ENCODE data around the gene SLC45A1. TPM values are rescaled to one million over a fixed set of nuclear protein-coding genes. Genes with fewer than 3 reads are reported as not detected.
"Not testable (repeated sequence)": the region's sequence is repeated elsewhere in the genome, so short reads cannot be mapped to it uniquely, and the experiment has no call there.

Gene SLC45A1
- total and polyA plus RNA-seq, 7 experiments from 2014 or later: 0.15 to 1.5 (median 1.2) TPM

- peaks cover 0 to 10% (median 0%) of the 10 kb centered on the region in 3 experiments for H3K36me3 ChIP-seq (ENCODE audit: control insufficient read depth in 2 of 3, insufficient read depth in 3 of 3, low read length in 3 of 3)
- H3K4me3 ChIP-seq (ENCODE audit: low read length): no peak overlapping the region
- Mint-ChIP-seq H3K27me3 (no peaks in the 10 kb centered on the region), H3K27ac (peak overlapping the region in 8 of 9 donors; percentile 13 to 79 (median 68)), H3K4me3 (peak overlapping the region in 6 of 10 donors; percentile 15 to 61 (median 47)), H3K36me3 (peaks cover 3 to 24% (median 9%) of the 10 kb centered on the region in 5 donors), H3K4me1 (peaks cover 55 to 93% (median 86%) of the 10 kb centered on the region in 7 donors), H3K9me3 (no peaks in the 10 kb centered on the region)
- DNase-seq (no peak), ATAC-seq (no peak)
- ChIA-PET POLR2A (interaction anchor here (2.5 kb wide), 1 partner anchor 12 kb away, joined by 7 read pairs; no protein-coding TSS in a partner anchor), CTCF (no interaction called here)
- intact Hi-C loops (cut with micrococcal nuclease): no loop called here
- H3K27me3 ChIP-seq (ENCODE audit: control insufficient read depth in 2 of 2, insufficient read depth in 2 of 2, low read length in 2 of 2): no peaks in the 10 kb centered on the region
- peaks cover 26 to 55% of the 10 kb centered on the region in 2 donors for H3K4me1 ChIP-seq (ENCODE audit: control insufficient read depth in 2 of 2, insufficient read depth in 2 of 2, low read length in 2 of 2)
- no peak overlapping the region for H3K27ac ChIP-seq (ENCODE audit: low read depth, low read length)
- no peaks in the 10 kb centered on the region for H3K9me3 ChIP-seq (ENCODE audit: control insufficient read depth in 2 of 3, low read length in 3 of 3)
These were observed 61.1 kb downstream of the SLC45A1 start for GRCh38 chr1:8378981-8379470.

GRCh38 chr1:8379513-8380186 is 61.7 kb downstream of the SLC45A1 start:
- CTCF ChIA-PET: no interaction called here
- ATAC-seq: no peak
- H3K27ac ChIP-seq (ENCODE audit: low read depth, low read length): no peak overlapping the region

GRCh38 chr1:8380310-8380709 is 62.4 kb downstream of the SLC45A1 start:
- not testable (repeated sequence) for H3K27ac ChIP-seq (ENCODE audit: low read depth, low read length); ATAC-seq; H3K9me3 ChIP-seq (ENCODE audit: control insufficient read depth in 2 of 3, low read length in 3 of 3); DNase-seq; H3K27me3 Mint-ChIP-seq; H3K27me3 ChIP-seq (ENCODE audit: control insufficient read depth in 2 of 2, insufficient read depth in 2 of 2, low read length in 2 of 2); H3K36me3 ChIP-seq (ENCODE audit: control insufficient read depth in 2 of 3, insufficient read depth in 3 of 3, low read length in 3 of 3); H3K9me3 Mint-ChIP-seq; H3K4me3 ChIP-seq (ENCODE audit: low read length)
- H3K4me3 Mint-ChIP-seq: peak overlapping the region in 3 of 10 donors; percentile 33 to 39 (median 36)
- peaks cover 3 to 28% (median 11%) of the 10 kb centered on the region in 5 donors for H3K36me3 Mint-ChIP-seq
- peaks cover 59 to 93% (median 87%) of the 10 kb centered on the region in 7 donors for H3K4me1 Mint-ChIP-seq
- peak overlapping the region in 3 of 9 donors; percentile 16 to 83 (median 62) for H3K27ac Mint-ChIP-seq
- intact Hi-C loops (cut with micrococcal nuclease): loop anchor here (5.0 kb wide), 2 partner anchors 52 to 147 kb away; no protein-coding TSS in a partner anchor
- ChIA-PET CTCF (interaction anchor here (0.7 to 1.2 kb wide), 3 partner anchors 50 to 346 kb away, joined by 3 to 5 read pairs (median 3); no protein-coding TSS in a partner anchor), POLR2A (interaction anchor here (0.8 kb wide), 1 partner anchor 9 kb away, joined by 3 read pairs; no protein-coding TSS in a partner anchor)
- peaks cover 27 to 63% of the 10 kb centered on the region in 2 donors for H3K4me1 ChIP-seq (ENCODE audit: control insufficient read depth in 2 of 2, insufficient read depth in 2 of 2, low read length in 2 of 2)

More at GRCh38 chr1:8379513-8380186, 61.7 kb downstream of the SLC45A1 start:
- Histone ChIP-seq H3K4me1 (ENCODE audit: control insufficient read depth in 2 of 2, insufficient read depth in 2 of 2, low read length in 2 of 2) (peaks cover 28 to 60% of the 10 kb centered on the region in 2 donors), H3K27me3 (ENCODE audit: control insufficient read depth in 2 of 2, insufficient read depth in 2 of 2, low read length in 2 of 2) (no peaks in the 10 kb centered on the region), H3K9me3 (ENCODE audit: control insufficient read depth in 2 of 3, low read length in 3 of 3) (no peaks in the 10 kb centered on the region), H3K4me3 (ENCODE audit: low read length) (no peak overlapping the region), H3K36me3 (ENCODE audit: control insufficient read depth in 2 of 3, insufficient read depth in 3 of 3, low read length in 3 of 3) (peaks cover 0 to 10% (median 0%) of the 10 kb centered on the region in 3 experiments)
- intact Hi-C loops (cut with micrococcal nuclease): loop anchor here (5.0 kb wide), 2 partner anchors 53 to 148 kb away; no protein-coding TSS in a partner anchor
- Mint-ChIP-seq H3K4me3 (peak overlapping the region in 5 of 10 donors; percentile 23 to 72 (median 39)), H3K27ac (peak overlapping the region in 5 of 9 donors; percentile 10 to 69 (median 33)), H3K9me3 (no peaks in the 10 kb centered on the region), H3K4me1 (peaks cover 58 to 93% (median 87%) of the 10 kb centered on the region in 7 donors), H3K36me3 (peaks cover 3 to 26% (median 10%) of the 10 kb centered on the region in 5 donors), H3K27me3 (no peaks in the 10 kb centered on the region)
- POLR2A ChIA-PET: interaction anchor here (2.5 kb wide), 1 partner anchor 12 kb away, joined by 7 read pairs; no protein-coding TSS in a partner anchor
- DNase-seq: no peak

GRCh38 chr1:8381618-8382017 is 63.7 kb downstream of the SLC45A1 start:
- H3K4me1 ChIP-seq (ENCODE audit: control insufficient read depth in 2 of 2, insufficient read depth in 2 of 2, low read length in 2 of 2): peaks cover 27 to 61% of the 10 kb centered on the region in 2 donors
- no peak overlapping the region for H3K27ac ChIP-seq (ENCODE audit: low read depth, low read length)
- intact Hi-C loops (cut with micrococcal nuclease): loop anchor here (2.0 to 5.0 kb wide), 4 partner anchors 15 to 146 kb away; no protein-coding TSS in a partner anchor
- POLR2A ChIA-PET: interaction anchor here (1.3 kb wide), 1 partner anchor 11 kb away, joined by 4 read pairs; no protein-coding TSS in a partner anchor
- no peaks in the 10 kb centered on the region for H3K27me3 ChIP-seq (ENCODE audit: control insufficient read depth in 2 of 2, insufficient read depth in 2 of 2, low read length in 2 of 2)
- ATAC-seq (no peak), DNase-seq (no peak)
- H3K9me3 ChIP-seq (ENCODE audit: control insufficient read depth in 2 of 3, low read length in 3 of 3): no peaks in the 10 kb centered on the region
- Mint-ChIP-seq H3K36me3 (peaks cover 3 to 30% (median 13%) of the 10 kb centered on the region in 5 donors), H3K9me3 (no peaks in the 10 kb centered on the region), H3K4me1 (peaks cover 53 to 93% (median 87%) of the 10 kb centered on the region in 7 donors), H3K27me3 (no peaks in the 10 kb centered on the region), H3K27ac (peak overlapping the region in 6 of 9 donors; percentile 23 to 98 (median 88)), H3K4me3 (peak overlapping the region in 6 of 10 donors; percentile 49 to 84 (median 77))
- no peak overlapping the region for H3K4me3 ChIP-seq (ENCODE audit: low read length)
- CTCF ChIA-PET: interaction anchor here (0.6 to 1.0 kb wide), 2 partner anchors 105 to 345 kb away, joined by 3 read pairs; no protein-coding TSS in a partner anchor
- H3K36me3 ChIP-seq (ENCODE audit: control insufficient read depth in 2 of 3, insufficient read depth in 3 of 3, low read length in 3 of 3): peaks cover 0 to 10% (median 0%) of the 10 kb centered on the region in 3 experiments

- H3K4me3 ChIP-seq (ENCODE audit: low read length): no peak overlapping the region
- peaks cover 0 to 10% (median 0%) of the 10 kb centered on the region in 3 experiments for H3K36me3 ChIP-seq (ENCODE audit: control insufficient read depth in 2 of 3, insufficient read depth in 3 of 3, low read length in 3 of 3)
- ChIA-PET CTCF (interaction anchor here (0.6 to 1.0 kb wide), 2 partner anchors 104 to 344 kb away, joined by 3 read pairs; no protein-coding TSS in a partner anchor), POLR2A (interaction anchor here (1.3 kb wide), 1 partner anchor 11 kb away, joined by 4 read pairs; no protein-coding TSS in a partner anchor)
- Mint-ChIP-seq H3K36me3 (peaks cover 3 to 34% (median 13%) of the 10 kb centered on the region in 5 donors), H3K9me3 (no peaks in the 10 kb centered on the region), H3K4me1 (peaks cover 51 to 96% (median 91%) of the 10 kb centered on the region in 7 donors), H3K27ac (peak overlapping the region in 7 of 9 donors; percentile 23 to 98 (median 90)), H3K4me3 (peak overlapping the region; percentile 19 to 87 (median 78)), H3K27me3 (no peaks in the 10 kb centered on the region)
- no peak for DNase-seq
- no peaks in the 10 kb centered on the region for H3K9me3 ChIP-seq (ENCODE audit: control insufficient read depth in 2 of 3, low read length in 3 of 3)
- H3K4me1 ChIP-seq (ENCODE audit: control insufficient read depth in 2 of 2, insufficient read depth in 2 of 2, low read length in 2 of 2): peaks cover 30 to 61% of the 10 kb centered on the region in 2 donors
- no peaks in the 10 kb centered on the region for H3K27me3 ChIP-seq (ENCODE audit: control insufficient read depth in 2 of 2, insufficient read depth in 2 of 2, low read length in 2 of 2)
- peak overlapping the region; percentile 52 for H3K27ac ChIP-seq (ENCODE audit: low read depth, low read length)
- ATAC-seq: no peak
- intact Hi-C loops (cut with micrococcal nuclease): loop anchor here (2.0 to 5.0 kb wide), 4 partner anchors 15 to 145 kb away; no protein-coding TSS in a partner anchor
These were observed 64.2 kb downstream of the SLC45A1 start for GRCh38 chr1:8382051-8382505.

All from naive thymus-derived CD4-positive, alpha-beta T cell (primary cell).